GM21737 (cell line): ENCODE data around the gene ARAP3.
"Not testable (repeated sequence)": the region's sequence is repeated elsewhere in the genome, so short reads cannot be mapped to it uniquely, and the experiment has no call there.

Experiments
- ATAC-seq: cut with Tn5 transposase; IDR thresholded peaks from one replicate; pipeline ENCODE4 v1.9.1; 2021; ENCODE audit warnings: mild to moderate bottlenecking, moderate library complexity; ENCODE audit not compliant: unreplicated experiment

The ARAP3 gene

DNA sequence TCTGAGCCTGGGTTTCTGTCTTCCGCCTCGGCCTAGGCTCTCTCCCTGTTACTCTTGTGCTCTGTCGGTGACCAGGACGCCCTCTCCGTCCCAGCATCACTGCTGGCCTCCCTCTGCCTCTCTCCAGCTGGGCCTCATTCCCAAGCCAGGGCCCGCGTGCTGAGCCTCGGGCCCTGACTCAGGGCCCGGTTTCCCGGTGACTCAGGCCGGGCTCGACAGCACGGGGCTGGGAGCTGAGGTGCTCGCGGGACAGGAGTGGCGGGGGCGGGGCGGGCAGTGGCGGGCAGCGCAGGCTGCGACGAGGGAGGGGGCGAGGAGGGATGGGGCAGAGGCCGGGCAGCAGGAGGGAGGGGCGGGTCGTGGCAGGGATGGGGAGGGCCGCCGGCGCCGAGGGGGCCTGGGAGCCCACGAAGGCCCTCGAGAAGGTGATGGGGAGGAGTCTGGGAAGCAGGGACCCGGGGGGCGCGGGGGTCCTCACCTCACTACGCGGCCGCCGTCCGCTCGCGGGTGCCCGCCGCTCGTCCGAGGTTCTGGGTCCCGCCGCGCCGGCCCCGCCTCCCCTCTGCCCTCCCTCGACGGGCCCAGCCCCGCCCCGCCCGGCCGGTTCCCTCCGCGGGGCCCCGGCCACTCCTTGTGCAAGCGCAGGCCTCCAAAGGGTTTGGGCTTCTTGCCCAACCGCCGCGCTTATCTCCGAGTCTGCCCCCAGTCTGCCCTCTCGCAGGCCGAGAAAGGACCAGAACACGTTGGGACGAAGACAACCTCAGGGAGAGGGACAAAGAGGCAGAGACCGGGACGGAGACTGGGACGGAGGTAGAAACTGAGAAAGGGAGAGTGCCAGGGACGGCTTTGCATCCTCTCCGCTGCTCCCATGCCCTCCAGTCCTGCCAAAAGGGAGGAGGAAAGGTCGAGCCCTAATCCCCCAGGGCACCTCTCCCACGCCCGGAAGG is at the start of gene ARAP3:
Gene ARAP3, minus strand, starts transcription at position 536 of the 947 bp plus-strand sequence. CDS start 1,744 bp downstream, outside the sequence.
- no peak for ATAC-seq

DNA sequence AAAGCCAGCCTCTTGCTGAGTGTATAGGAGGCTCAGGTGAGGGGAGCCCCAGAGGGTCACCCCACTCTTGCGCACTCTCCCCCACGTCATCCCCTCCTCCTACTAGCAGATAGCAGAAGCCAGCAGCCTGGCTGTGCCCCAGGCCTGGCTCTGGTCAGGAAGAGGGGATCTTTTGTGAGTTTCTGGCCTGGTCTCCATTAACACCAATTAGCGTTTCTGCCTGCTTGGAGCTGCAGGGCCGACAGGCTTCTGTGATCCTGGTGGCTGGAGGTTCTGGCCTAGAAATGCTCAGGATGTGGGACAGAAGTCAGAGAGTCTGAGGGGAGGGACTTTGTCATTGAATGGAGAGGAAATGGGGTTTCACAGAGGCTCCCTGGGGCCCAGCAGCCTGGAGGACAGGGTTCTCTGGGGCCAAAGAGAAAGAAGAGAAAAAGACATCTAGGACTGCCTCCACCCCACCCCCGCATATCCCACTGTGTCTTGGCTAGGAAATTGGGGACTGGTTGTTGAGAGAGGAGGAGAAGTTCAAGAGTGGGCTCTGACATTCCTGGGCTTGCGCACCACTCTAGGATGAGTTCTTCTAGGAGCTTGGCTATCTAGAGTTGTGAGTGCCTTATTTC is 47.5 kb upstream of the ARAP3 start:
- ATAC-seq = no peak

DNA sequence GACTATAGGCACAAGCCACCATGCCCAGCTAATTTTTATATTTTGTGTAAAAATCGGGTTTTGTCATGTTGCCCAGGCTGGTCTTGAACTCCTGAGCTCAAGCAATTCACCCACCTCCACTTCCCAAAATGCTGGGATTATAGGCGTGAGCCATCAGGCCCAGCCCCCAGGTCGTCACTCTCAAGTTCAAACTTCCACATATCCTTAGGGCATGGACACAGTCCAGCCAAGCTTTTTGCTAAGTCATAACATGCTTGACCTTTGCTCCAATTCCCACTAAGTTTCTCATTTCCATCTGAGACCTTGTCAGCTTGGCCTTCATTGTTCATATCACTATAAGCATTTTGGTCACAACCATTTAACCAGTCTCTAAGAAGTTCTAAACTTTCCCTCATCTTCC is 43.9 kb upstream of the ARAP3 start:
- no peak for ATAC-seq

- not testable (repeated sequence) for ATAC-seq
Observed at GRCh38 chr5:141725174-141725573, 43.1 kb upstream of the ARAP3 start.

GRCh38 chr5:141722266-141722665 is 40.2 kb upstream of the ARAP3 start:
- no peak for ATAC-seq

DNA sequence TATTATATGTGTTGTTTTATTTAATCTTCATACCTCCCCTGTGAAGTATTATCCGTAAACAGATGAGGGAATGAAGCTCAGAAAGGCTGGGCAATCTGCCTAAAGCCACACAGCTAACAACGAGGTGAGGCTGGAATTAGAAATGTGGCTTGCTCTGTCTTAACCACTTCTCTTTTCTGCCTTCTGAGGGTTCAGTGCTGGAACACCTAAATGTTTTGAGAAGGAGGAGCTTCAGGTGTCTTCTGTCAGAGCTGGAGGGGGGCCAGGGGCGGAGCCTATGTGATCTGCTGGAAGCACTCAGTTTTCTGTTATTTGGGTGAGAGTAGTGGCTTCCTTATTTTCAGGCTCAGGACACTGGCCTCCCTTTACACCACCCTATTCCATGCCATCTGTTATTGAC is 35.0 kb upstream of the ARAP3 start:
- no peak for ATAC-seq

GRCh38 chr5:141716468-141716867 is 34.4 kb upstream of the ARAP3 start:
- ATAC-seq = no peak

DNA sequence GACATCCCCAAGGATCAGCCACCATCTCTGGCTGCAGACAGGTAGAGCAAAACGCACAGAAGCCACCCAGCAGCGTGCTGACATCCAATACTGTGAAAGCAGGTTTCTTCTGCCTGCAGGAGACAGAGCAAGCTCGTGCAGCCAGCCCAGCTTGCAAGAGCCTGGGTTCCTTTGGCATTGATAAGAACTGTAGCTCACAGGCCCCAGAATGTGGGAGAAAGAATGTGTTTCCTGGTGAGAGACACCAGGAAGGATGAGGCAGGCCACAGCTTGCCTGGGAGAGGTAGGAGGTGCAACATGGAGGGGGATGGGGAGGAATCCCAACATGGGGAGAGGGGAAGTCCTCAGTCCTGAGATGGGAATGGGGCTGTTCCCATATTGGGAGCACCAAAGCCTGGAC is 34.0 kb upstream of the ARAP3 start:
- ATAC-seq = no peak

DNA sequence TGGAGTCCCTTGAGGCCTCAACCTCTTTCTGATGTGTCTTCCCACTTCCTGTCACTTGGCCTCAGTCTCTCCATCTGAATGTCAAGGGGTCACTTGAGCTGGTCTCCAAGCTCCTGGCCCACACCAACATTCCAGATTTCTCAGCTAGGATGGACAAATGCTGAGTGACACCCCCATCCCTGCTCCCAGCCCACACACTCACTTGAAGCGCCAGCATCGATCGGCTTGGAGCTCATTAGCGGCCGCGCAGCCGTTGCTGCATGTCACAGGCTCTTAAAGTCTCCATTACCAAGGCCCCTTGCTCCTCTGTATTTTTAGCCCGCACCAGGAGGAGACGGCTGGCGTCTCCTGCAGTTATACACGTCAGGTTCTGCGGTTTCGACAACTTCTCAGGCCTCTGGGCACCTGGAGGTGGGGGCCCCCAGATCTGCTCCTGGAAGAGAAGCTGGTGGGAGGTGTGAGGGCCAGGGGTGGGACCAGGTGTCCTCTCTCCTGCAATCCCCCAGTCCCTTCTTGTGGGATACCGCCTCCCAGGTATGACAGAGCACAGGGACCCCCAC is 33.4 kb upstream of the ARAP3 start:
- no peak for ATAC-seq

- ATAC-seq = no peak
Observed at GRCh38 chr5:141714542-141715310, 32.7 kb upstream of the ARAP3 start.

- no peak for ATAC-seq
Observed at GRCh38 chr5:141713616-141714309, 31.7 kb upstream of the ARAP3 start.

DNA sequence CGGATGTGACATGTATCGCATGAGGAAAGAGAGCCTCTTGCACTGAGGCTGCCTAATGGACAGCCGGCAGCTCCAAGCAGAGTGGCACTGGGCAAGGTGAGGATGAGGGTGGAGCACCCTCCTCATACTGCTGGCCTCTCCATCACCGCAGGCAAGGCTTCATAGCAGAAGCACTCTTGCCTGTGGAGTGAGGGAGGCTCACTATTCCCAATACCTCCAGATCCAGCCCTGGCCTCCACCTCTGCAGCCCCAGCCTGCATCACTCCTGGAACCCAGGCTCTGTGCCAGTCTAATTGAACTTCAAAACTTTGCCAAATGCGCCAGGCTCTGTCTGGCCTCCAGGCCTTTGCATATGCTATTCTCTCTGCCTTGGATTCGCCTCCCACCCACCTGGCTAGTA is 29.7 kb upstream of the ARAP3 start:
- no peak for ATAC-seq

GRCh38 chr5:141709699-141710267 is 27.8 kb upstream of the ARAP3 start:
- ATAC-seq = no peak

- ATAC-seq = no peak
Observed at GRCh38 chr5:141708016-141708415, 26.0 kb upstream of the ARAP3 start.

- ATAC-seq = no peak
Observed at GRCh38 chr5:141707510-141707909, 25.5 kb upstream of the ARAP3 start.

DNA sequence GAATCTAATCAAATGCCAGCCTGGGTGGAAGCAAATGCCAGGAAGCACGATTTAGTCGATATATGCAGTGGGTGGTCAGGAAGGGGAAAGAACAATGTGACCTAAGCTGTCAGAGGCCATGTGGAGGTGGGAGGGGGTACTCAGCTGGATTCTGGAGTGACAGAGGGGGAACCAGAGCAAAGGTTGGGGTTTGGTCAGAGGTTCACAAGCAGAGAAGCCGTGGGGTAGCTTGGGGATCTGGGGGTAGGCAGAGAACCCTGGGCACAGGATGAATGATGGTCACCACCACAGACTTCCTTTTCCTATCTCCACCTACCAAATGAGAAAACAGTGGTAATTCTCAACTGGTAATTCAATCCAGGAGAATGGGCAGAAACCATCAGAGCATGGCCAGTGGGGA is 24.1 kb upstream of the ARAP3 start:
- no peak for ATAC-seq

- ATAC-seq = no peak
Observed at GRCh38 chr5:141705469-141705868, 23.4 kb upstream of the ARAP3 start.

GRCh38 chr5:141704782-141705297 is 22.8 kb upstream of the ARAP3 start:
- ATAC-seq = no peak

- ATAC-seq = no peak
Observed at GRCh38 chr5:141703133-141703561, 21.1 kb upstream of the ARAP3 start.
